Esophagus muscularis mucosa (tissue), 3 donors: ENCODE measurements around the gene NMRAL1.

Experiments
- POLR2A ChIP-seq: fragments of 450-650 bp; IDR thresholded peaks from one replicate; pipeline ENCODE4 v1.6.1; 2017; ENCODE audit warnings: antibody characterized with exemption, moderate library complexity, mild to moderate bottlenecking, low read depth
- TF ChIP-seq, protein P1 (sequence below), 3 experiments: fragments of 200-600 bp in 2 of 3; fragments of 450-650 bp in 1 of 3; sonication (generic) in 2 of 3; IDR thresholded peaks; one replicate each; pipeline ENCODE4 v1.5.1; 2017 to 2019; ENCODE audit warnings: antibody characterized with exemption in 3 of 3, mild to moderate bottlenecking in 2 of 3, moderate library complexity in 1 of 3

DNA sequence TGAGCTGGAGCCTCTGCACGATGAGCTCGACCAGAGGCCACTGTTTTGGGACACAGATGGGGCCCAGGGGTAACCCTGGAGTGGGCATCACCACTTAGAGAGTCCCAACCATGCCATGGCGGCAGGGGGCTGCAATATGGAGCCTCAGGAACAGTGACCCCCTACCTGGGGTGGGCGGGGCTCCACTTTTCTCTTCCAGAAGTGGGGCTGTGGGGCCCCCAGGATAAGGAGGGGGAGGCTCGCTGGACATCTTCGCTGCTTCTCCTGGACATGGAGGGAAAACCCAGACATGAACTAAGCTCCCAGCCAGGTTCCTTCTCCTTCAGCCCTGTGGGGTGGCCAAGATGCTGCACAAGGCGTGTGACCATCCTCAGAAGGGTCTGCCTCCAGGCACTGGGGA, 39.5 kb upstream of the NMRAL1 start:
- no peak for TF ChIP-seq POLR2A
- TF ChIP-seq, protein P1, sequence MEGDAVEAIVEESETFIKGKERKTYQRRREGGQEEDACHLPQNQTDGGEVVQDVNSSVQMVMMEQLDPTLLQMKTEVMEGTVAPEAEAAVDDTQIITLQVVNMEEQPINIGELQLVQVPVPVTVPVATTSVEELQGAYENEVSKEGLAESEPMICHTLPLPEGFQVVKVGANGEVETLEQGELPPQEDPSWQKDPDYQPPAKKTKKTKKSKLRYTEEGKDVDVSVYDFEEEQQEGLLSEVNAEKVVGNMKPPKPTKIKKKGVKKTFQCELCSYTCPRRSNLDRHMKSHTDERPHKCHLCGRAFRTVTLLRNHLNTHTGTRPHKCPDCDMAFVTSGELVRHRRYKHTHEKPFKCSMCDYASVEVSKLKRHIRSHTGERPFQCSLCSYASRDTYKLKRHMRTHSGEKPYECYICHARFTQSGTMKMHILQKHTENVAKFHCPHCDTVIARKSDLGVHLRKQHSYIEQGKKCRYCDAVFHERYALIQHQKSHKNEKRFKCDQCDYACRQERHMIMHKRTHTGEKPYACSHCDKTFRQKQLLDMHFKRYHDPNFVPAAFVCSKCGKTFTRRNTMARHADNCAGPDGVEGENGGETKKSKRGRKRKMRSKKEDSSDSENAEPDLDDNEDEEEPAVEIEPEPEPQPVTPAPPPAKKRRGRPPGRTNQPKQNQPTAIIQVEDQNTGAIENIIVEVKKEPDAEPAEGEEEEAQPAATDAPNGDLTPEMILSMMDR (IDR thresholded peaks at IDR 0.05), result no peak
